IMR-90 (cell line): Measurements from ENCODE around the gene NUP42. TPM values are rescaled to one million over a fixed set of nuclear protein-coding genes. Genes with fewer than 3 reads are reported as not detected.

ENCODE experiments used
- ATAC-seq: fragments of 200-7000 bp; cut with Tn5 transposase; 2 replicates; pipeline ENCODE4 v1.9.1; 2020; ENCODE audit warnings: low read depth, mild to moderate bottlenecking, moderate library complexity
- BruUV-seq: library from RNA; stranded (reverse); fragments of 400-500 nt; replicated peaks from 2 replicates; lab custom pipeline; 2021; lab: Mats Ljungman, UMichigan
- CTCF ChIA-PET: fragments of 300-600 bp; formaldehyde crosslinking; extraction: SDS; loops from one replicate; lab custom pipeline; 2021; ENCODE audit warnings: antibody characterized with exemption; lab: Yijun Ruan, JAX
- POLR2A ChIA-PET: fragments of 300-600 bp; sonication (Branson Sonifier 250); formaldehyde crosslinking; loops from one replicate; lab custom pipeline; 2022; ENCODE audit warnings: antibody characterized with exemption; ENCODE audit not compliant: unreplicated experiment; lab: Charles Lee
- DNase-seq: peaks from one replicate; pipeline ENCODE4 v3.0.0; 2013
- H2AFZ ChIP-seq: replicated peaks from 2 replicates; pipeline ENCODE3; 2013; ENCODE audit warnings: low read length, mild to moderate bottlenecking; ENCODE audit not compliant: poor library complexity
- H2AK5ac ChIP-seq: 2 replicates; pipeline ENCODE4 v1.6.1; 2013; ENCODE audit warnings: low read depth, low read length, inconsistent platforms
- H2AK9ac ChIP-seq: replicated peaks from 2 replicates; pipeline ENCODE3; 2013; ENCODE audit warnings: mild to moderate bottlenecking, low read depth, low read length, moderate library complexity; ENCODE audit not compliant: poor library complexity
- H2BK120ac ChIP-seq: 2 replicates; pipeline ENCODE4 v1.6.1; 2013; ENCODE audit warnings: low read depth, low read length, inconsistent platforms
- H2BK15ac ChIP-seq: 3 replicates; pipeline ENCODE4 v1.6.1; 2013; ENCODE audit warnings: low read depth, low read length, inconsistent platforms
- H2BK20ac ChIP-seq: 2 replicates; pipeline ENCODE4 v1.6.1; 2013; ENCODE audit warnings: low read depth, mild to moderate bottlenecking, inconsistent platforms, low read length, moderate library complexity
- H2BK5ac ChIP-seq: 2 replicates; pipeline ENCODE4 v1.6.1; 2013; ENCODE audit warnings: mild to moderate bottlenecking, low read depth, low read length, inconsistent platforms; ENCODE audit not compliant: poor library complexity, severe bottlenecking
- H3K14ac ChIP-seq: replicated peaks from 2 replicates; pipeline ENCODE4 v1.6.1; 2013; ENCODE audit warnings: low read depth, low read length, inconsistent platforms
- H3K18ac ChIP-seq: 2 replicates; pipeline ENCODE4 v1.6.1; 2013; ENCODE audit warnings: low read depth, low read length, control low read depth
- H3K23ac ChIP-seq: 2 replicates; pipeline ENCODE4 v1.6.1; 2013; ENCODE audit warnings: low read depth, low read length, inconsistent platforms
- H3K27ac ChIP-seq: 2 replicates; pipeline ENCODE4 v1.5.1; 2013; ENCODE audit warnings: mild to moderate bottlenecking, control low read depth, low read length; ENCODE audit not compliant: insufficient read depth
- H3K27me3 ChIP-seq: 2 replicates; pipeline ENCODE4 v1.6.1; 2013; ENCODE audit warnings: low read length; ENCODE audit not compliant: control insufficient read depth, insufficient read depth
- H3K36me3 ChIP-seq: 2 replicates; pipeline ENCODE4 v1.6.1; 2013; ENCODE audit warnings: low read length, mixed read lengths; ENCODE audit not compliant: control insufficient read depth, insufficient read depth
- H3K4ac ChIP-seq: 2 replicates; pipeline ENCODE4 v1.6.1; 2013; ENCODE audit warnings: low read depth, low read length, inconsistent platforms
- H3K4me1 ChIP-seq: 2 replicates; pipeline ENCODE4 v1.6.1; 2013; ENCODE audit warnings: low read length, mixed read lengths; ENCODE audit not compliant: control insufficient read depth, insufficient read depth
- H3K4me2 ChIP-seq: 2 replicates; pipeline ENCODE4 v1.6.1; 2013; ENCODE audit warnings: low read depth, mild to moderate bottlenecking, control low read depth, low read length, moderate library complexity
- H3K4me3 ChIP-seq: 2 replicates; pipeline ENCODE4 v1.5.1; 2013; ENCODE audit warnings: low read depth, mild to moderate bottlenecking, control low read depth, low read length, moderate library complexity; ENCODE audit not compliant: insufficient read depth
- H3K56ac ChIP-seq: 2 replicates; pipeline ENCODE4 v1.6.1; 2013; ENCODE audit warnings: low read length, inconsistent platforms; ENCODE audit not compliant: insufficient read depth; ENCODE audit errors: extremely low read depth
- H3K79me1 ChIP-seq, 2 experiments: 2 replicates each; pipeline ENCODE4 v1.6.1; 2013; ENCODE audit warnings: low read length in 2 of 2, inconsistent platforms in 1 of 2, low read depth in 1 of 2
- H3K9ac ChIP-seq: 2 replicates; pipeline ENCODE4 v1.6.1; 2013; ENCODE audit warnings: low read depth, low read length, control low read depth
- H3K9me1 ChIP-seq: 2 replicates; pipeline ENCODE4 v1.6.1; 2013; ENCODE audit warnings: low read length, inconsistent platforms; ENCODE audit not compliant: insufficient read depth
- H3K9me3 ChIP-seq: 2 replicates; pipeline ENCODE4 v1.6.1; 2013; ENCODE audit warnings: low read length; ENCODE audit not compliant: control insufficient read depth, insufficient read depth
- H4K20me1 ChIP-seq: 2 replicates; pipeline ENCODE4 v1.6.1; 2013; ENCODE audit warnings: low read length, inconsistent platforms; ENCODE audit not compliant: insufficient read depth
- H4K5ac ChIP-seq: 2 replicates; pipeline ENCODE4 v1.6.1; 2013; ENCODE audit warnings: mild to moderate bottlenecking, low read depth, low read length, control low read depth
- H4K8ac ChIP-seq, 2 experiments: 2 replicates each; pipeline ENCODE4 v1.6.1; 2013; ENCODE audit warnings: low read depth in 2 of 2, low read length in 2 of 2, control low read depth in 1 of 2, inconsistent platforms in 1 of 2
- H4K91ac ChIP-seq: 2 replicates; pipeline ENCODE4 v1.6.1; 2013; ENCODE audit warnings: low read depth, low read length, inconsistent platforms; ENCODE audit not compliant: insufficient read depth
- BHLHE40 ChIP-seq: fragments of 150-350 bp; IDR thresholded peaks from 2 replicates; pipeline ENCODE4 v1.6.1; 2016; ENCODE audit warnings: mild to moderate bottlenecking, low read depth, low read length
- CEBPB ChIP-seq: IDR thresholded peaks from 2 replicates; pipeline ENCODE4 v1.6.1; 2012; ENCODE audit warnings: low read depth, low read length, improper control_type of control experiment
- CHD1 ChIP-seq: IDR thresholded peaks from 2 replicates; pipeline ENCODE4 v1.6.1; 2012; ENCODE audit warnings: low read depth, low read length, improper control_type of control experiment
- MAZ ChIP-seq: IDR thresholded peaks from 2 replicates; pipeline ENCODE4 v1.6.1; 2012; ENCODE audit warnings: low read depth, mild to moderate bottlenecking, low read length, improper control_type of control experiment, moderate library complexity, borderline replicate concordance
- RCOR1 ChIP-seq: IDR thresholded peaks from 2 replicates; pipeline ENCODE4 v1.6.1; 2012; ENCODE audit warnings: mild to moderate bottlenecking, low read length, improper control_type of control experiment; ENCODE audit not compliant: insufficient replicate concordance
- WGBS, 2 experiments: methylation state at CpG; one replicate each; pipeline versions ENCODE4 v1.1.5 to v1.1.7; 2013; ENCODE audit warnings: missing lambda C conversion rate in 2 of 2; ENCODE audit not compliant: insufficient read length in 1 of 2; ENCODE audit errors: extremely low coverage in 2 of 2; 5-methylcytosine and 5-hydroxymethylcytosine counted together
- dilution Hi-C: fragments of 300-500 bp; cut with HindIII; formaldehyde crosslinking; loops from one replicate; pipeline ENCODE4 v1.14.3; 2018; ENCODE audit warnings: low sequenced_read_pairs; ENCODE audit not compliant: unreplicated experiment
- in situ Hi-C: fragments of 300-500 bp; cut with MboI; formaldehyde crosslinking; loops from 3 replicates; pipeline ENCODE4 v1.14.3; 2019; ENCODE audit warnings: low sequenced_read_pairs, inconsistent platforms, mixed read lengths
- intact Hi-C: fragments of 100-400 bp; cut with micrococcal nuclease; formaldehyde crosslinking; loops from 2 replicates; pipeline ENCODE4 v1.10.0; 2022
- polyA plus RNA-seq, 3 experiments: library from polyadenylated mRNA; depleted of rRNA; stranded (reverse); fragments of >200 nt; gene quantifications; 2 replicates each; pipeline ENCODE4 v1.2.3, GENCODE V29; 2012; ENCODE audit warnings: low replicate concordance in 1 of 3
- total RNA-seq: library from RNA; depleted of rRNA; stranded (reverse); fragments of >200 nt; gene quantifications from 2 replicates; pipeline ENCODE4 v1.2.3, GENCODE V29; 2012

The NUP42 gene
- total and polyA plus RNA-seq, 2 of the 4 experiments (the other 2 are of a cell fraction) = 17.3 to 22.6 TPM

DNA sequence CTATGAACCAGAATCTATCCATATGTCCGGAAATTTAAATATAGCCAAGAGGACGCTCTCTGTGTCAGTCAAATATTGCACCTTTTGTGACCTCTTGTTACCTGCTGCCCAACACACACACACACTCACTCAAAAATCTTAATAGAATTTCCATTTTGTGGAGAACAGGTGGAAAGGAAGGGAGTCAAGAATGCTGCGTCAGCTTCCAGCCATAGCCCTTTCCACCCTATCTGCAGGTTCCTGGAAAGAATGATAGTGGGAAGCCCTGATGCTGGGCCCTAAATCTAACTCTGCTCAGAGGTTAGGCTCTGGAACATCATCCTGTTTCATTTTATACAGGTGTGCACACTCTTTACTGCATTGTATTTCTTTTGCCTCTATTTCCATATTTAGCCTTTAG, 55.2 kb downstream of the NUP42 start:
- Histone ChIP-seq H4K20me1 (no peaks in the 10 kb centered on the region), H3K4ac (no peak overlapping the region), H2BK20ac (no peak overlapping the region), H3K18ac (no peak overlapping the region), H4K8ac (no peak overlapping the region), H3K4me1 (no peaks in the 10 kb centered on the region), H3K36me3 (no peaks in the 10 kb centered on the region), H4K91ac (no peak overlapping the region), H3K27me3 (peaks cover 8% of the 10 kb centered on the region), H3K27ac (no peak overlapping the region), H3K4me3 (no peak overlapping the region), H3K56ac (no peak overlapping the region), H3K23ac (no peak overlapping the region), H3K9ac (no peak overlapping the region), H3K4me2 (no peak overlapping the region), H2AK5ac (no peak overlapping the region), H2BK120ac (no peak overlapping the region), H3K14ac (no peak overlapping the region), H2AK9ac (no peak overlapping the region), H4K5ac (no peak overlapping the region), H3K9me3 (no peaks in the 10 kb centered on the region), H2AFZ (no peak overlapping the region), H2BK15ac (no peak overlapping the region), H2BK5ac (no peak overlapping the region), H3K79me1 (no peaks in the 10 kb centered on the region), H3K9me1 (no peaks in the 10 kb centered on the region)
- no peak for TF ChIP-seq CHD1
- TF ChIP-seq BHLHE40 = no peak
- TF ChIP-seq MAZ = no peak
- TF ChIP-seq CEBPB = no peak
- TF ChIP-seq RCOR1 = no peak
- in situ Hi-C loops (no loop called here), dilution Hi-C loops (no loop called here), intact Hi-C loops (loop anchor here (5.0 kb wide), 1 partner anchor 35 kb away; no protein-coding TSS in a partner anchor)
- POLR2A ChIA-PET = interaction anchor here (0.6 kb wide), 1 partner anchor 329 kb away, joined by 3 read pairs; no protein-coding TSS in a partner anchor
- DNase-seq (no peak), ATAC-seq (no peak)
- CTCF ChIA-PET = interaction anchor here (1.3 kb wide), 1 partner anchor 10 kb away, joined by 5 read pairs; no protein-coding TSS in a partner anchor
- no TSS peak for BruUV-seq
- no CpG with 5 or more reads among the region's 3 CpGs for WGBS, 2 experiments
